H4 (cell line): ENCODE measurements around the gene CAMSAP1. TPM values are rescaled to one million over a fixed set of nuclear protein-coding genes. Genes with fewer than 3 reads are reported as not detected.

ENCODE experiments used
- DNase-seq: peaks from one replicate; pipeline ENCODE4 v3.0.0-alpha.2; 2015; ENCODE audit warnings: low spot score
- total RNA-seq: library from RNA; depleted of rRNA; stranded (reverse); fragments of >200 nt; shearing (Covaris generic); gene quantifications from 2 replicates; pipeline ENCODE4 v1.2.3, GENCODE V29; 2014

Gene CAMSAP1
- total RNA-seq, 1 experiment from 2014 or later: 11.0 TPM

DNA sequence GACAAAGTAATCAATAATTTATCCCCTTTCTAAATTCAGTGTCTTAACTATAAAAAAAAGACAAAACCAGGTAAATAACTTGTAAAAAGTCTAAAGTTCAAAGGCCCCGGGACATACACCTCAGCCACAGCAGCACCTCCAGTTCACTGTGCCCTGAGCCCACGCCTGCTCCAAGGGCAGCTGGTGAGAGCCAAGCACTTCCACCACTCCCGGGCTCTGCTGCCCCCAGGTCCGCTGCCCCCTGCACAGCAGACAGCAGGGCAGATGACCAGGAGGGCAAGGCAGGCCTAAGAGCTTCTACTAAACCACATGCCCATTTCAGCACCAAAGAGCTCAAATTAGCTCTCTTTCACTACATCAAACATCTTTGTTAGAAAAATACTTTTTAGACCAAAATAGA, 91.9 kb downstream of the CAMSAP1 start:
- DNase-seq: no peak

DNA sequence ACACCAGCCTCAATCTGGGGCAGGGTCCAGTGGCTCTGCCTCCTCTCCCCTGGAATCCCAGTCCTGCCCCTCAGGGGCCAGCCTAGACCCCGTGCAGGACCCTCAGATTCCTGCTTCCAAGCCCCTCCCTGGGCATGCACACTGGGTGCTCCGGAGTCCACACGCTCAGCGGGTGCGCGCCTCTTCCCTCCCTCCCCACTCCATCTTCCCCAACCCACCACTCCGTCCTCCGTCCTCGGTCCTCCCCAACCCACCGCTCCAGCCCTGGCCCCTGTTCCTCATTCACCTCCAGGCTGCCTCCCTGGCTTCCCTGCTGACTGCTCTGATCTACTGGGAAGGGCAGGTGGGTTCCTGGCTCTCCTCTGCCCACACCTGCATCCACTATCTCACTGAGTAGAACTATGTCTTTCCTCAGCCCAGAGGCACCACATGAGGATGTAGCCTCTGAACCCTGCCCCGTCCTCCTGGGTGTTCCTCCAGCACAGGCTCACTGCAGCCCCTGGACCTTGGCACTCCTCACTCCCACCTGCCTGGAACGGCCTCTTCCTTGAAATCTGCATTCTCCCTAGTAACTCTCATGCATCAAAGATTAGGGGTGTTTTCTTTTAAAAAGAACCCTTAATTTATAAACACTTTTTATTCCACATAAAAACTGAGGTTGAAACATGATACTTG, 92.8 kb downstream of the CAMSAP1 start:
- no peak for DNase-seq

GRCh38 chr9:135813671-135814290, 93.6 kb downstream of the CAMSAP1 start:
- DNase-seq: no peak

DNA sequence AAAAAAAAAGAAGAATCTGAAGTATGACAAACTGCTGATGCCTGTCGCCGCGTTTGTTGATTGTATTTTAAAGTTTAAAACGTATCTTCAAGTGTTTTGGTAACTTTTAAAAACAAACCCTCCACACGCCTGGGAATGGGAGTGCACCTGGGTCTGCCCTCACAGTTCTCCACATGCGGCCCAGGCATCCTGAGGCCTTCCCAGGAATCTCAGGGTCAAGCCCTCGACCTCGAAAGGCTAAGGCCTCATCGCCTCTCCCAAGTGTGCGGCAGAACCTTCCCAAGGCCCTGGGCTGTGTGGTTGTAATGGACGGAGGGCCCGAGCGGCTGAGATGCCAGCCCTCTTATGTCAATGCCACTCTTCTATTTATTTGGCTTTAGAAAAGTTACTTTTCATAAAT, 94.4 kb downstream of the CAMSAP1 start:
- no peak for DNase-seq

- DNase-seq: no peak
Measured at GRCh38 chr9:135811801-135812200, 95.5 kb downstream of the CAMSAP1 start.

DNA sequence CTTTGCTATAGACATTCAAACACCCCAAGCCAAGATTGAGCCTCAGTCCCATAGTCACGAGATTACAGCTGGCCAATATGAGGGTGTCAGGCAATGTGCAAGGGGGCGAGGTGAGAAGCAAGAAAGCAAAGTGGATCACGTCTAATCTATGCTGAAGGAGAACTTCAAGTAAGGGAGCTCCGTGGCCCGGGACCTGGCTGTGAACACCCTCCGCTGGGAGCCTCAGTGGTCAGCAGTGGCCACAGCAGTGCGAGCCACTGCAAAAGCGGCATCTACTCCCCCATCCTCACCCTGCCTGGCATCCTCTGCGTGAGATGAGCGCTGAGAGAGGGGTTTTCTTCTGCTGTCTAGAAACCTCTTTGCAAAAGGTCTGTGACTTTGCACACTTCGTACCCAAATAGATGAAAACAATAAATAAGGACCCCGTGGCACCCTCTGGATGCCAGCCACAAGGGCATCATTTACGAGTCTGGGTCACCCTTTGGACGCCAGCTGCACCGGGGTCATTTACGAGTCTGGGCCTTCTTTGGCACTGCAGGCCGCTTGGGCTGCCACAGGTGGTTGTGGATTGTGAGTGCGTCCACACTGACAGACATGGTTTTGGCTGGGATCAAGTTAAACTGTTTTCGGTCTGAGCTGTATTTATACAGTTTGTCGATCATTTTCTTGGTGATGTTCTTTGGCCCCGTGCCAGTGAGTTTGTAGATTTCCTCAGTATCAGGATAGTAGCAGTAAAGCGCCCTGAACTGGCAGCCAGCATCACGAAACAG, 96.4 kb downstream of the CAMSAP1 start:
- DNase-seq: no peak

DNA sequence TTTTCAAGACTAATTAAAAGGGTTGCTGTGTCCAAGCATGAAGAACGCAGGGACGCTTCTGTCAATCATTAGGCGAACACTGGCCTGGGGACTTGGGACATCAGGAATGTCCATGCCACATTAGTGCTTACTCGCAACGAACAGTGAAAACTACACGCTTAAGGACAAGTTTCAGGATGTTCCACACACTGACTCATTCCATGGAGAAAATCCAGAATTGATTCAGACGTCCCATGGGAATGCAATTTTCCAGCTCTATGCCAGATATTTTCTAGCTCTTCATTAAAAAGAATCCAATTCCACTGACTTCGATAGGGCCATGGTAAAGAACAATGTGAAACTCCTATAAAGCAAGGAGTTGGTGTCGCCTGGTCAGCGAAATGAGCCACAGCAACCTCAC, 98.2 kb downstream of the CAMSAP1 start:
- DNase-seq: no peak

DNA sequence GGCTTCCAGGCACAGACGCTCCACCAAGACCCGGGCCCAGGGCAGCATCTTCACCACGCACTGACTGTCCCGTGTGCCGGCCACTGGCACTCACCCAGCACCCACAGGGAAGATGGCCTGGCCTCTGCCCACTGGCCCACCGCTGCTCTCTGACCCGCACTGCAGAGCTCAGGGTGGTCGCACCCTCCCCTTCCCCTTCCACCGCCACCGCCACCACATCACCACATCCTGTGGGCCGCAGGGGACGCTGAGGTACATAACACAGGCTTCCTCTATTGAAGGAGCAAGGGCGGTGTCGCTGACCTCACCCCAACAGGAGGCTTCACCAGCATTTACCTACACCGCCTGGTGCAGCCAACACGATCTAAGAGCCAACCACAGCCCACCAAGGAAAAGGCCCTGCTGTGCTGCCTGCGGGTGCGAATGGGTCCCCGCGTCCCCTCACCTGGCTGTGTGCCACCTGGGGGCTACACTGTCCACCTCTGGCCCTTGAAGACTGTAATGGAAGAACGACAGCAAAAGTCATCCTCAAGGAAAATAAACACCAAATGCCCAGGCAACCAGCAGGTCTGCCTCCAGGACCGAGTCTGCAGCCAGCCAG, 101.8 kb downstream of the CAMSAP1 start:
- no peak for DNase-seq

DNA sequence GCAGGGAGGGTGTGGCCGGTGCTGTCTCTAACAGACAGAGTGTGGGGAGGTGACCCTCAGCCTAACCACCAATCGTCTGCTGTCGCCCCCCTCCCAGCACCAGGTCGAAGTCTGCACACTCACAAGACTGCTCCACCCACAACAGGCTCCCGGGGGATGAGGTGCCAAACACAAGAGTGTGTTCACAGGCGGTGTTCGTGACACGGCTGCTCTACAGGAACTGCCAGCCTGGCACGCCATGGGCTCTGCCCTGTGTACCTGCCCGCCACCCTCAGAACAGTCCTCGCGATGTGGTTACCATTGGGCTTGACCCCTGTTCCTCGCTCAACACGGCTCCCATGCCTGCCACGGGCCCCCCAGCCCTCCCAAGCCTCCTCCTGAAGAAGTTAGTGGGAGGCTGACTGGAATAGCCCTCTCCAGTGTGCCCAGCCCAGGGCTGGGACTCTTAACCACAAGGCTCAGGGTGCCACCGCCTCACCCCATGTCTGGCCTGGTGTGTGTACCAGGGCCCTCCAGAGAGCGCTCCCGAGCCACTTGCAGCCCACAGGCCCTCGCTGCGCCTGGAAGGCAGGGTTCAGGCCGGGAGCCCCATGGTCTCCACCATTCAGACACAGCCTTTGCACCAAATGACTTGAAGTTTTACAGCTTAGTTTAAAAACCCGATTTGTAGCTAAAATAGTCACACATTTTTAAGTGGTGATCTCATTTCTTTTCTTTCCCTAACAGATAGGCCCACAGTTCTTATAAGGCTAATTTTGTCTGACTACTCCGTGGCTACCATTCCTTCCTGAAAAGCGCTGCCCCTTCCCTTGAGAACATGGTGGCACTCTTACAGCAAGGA, 102.5 kb downstream of the CAMSAP1 start:
- DNase-seq: no peak

- DNase-seq: no peak
Measured at GRCh38 chr9:135803441-135803840, 103.9 kb downstream of the CAMSAP1 start.

- DNase-seq: no peak
Measured at GRCh38 chr9:135802876-135803419, 104.4 kb downstream of the CAMSAP1 start.

DNA sequence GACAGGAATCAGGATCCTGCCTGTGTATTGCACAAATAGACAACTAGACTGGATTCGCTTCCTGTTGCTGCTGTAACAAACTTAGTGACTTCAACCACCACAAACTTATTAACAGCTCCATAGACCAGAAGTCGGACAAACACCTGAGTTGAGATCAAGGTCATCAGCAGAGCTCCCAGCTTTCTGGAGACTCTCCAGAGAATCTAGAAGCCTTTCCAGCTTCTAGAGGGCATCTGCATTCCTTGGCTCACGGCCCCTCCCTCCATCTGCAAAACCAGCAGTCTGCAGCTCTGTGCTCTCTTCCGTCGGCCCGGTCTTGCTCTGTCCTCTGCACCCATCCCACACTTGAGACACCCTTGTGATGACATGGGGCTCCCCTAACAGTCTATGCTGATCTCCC, 106.3 kb downstream of the CAMSAP1 start:
- no peak for DNase-seq

GRCh38 chr9:135799261-135799660, 108.1 kb downstream of the CAMSAP1 start:
- no peak for DNase-seq

- no peak for DNase-seq
Measured at GRCh38 chr9:135798263-135798585, 109.1 kb downstream of the CAMSAP1 start.

DNA sequence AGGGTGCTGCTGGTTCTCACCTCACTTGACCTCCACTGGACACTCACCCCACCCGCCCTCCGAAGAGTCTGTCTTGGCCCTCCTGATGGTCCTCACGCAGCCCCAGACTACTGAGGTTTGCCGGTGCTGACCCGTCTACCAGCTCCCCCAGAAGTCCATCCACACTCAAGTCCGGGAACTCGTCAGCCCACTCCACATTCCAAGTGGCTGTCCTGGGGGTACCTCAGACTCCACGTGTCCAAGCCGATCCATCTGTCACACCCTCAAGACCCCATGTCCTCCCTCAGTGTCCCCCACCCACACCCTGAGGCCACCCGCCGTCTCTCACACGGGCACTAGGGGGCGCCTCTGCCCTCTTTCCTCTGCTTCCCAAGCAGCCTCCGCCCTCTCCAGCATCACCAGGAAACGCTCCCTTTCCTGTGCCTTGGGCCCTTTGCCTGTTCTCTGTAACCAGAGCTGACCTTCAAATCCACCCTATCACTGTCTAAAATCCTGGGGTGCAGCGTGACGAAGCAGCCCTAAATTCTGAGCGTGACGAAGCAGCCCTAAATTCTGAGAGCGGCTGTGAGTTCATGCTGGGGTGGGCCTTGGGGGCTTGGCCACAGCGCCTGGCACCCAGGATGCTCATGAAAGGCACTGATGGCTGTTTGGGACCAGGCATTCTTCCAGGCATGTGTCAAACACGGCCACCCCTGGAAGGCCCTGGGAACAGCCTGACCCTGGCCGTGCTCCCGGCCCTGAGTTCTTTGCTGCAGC, 109.7 kb downstream of the CAMSAP1 start:
- DNase-seq: peak; percentile 40

- DNase-seq: no peak
Measured at GRCh38 chr9:135796784-135797485, 110.4 kb downstream of the CAMSAP1 start.

DNA sequence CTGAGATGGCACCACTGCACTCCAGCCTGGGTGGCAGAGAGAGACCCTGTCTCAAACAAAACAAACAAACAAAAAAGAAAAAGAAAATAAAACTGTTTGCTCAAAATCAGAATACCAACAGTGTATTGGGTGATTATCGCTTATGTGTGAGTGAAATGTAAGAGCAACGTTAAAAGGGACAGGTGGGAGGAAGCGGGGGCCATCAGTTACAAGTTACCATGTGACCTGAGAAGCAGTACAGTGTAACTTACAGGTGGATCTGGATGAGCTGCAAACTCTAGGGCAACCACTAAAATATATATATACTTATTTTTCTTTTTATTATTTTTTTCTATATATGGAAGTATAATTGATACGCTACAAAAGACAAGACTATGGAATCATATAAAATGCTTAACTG, 112.0 kb downstream of the CAMSAP1 start:
- no peak for DNase-seq

DNA sequence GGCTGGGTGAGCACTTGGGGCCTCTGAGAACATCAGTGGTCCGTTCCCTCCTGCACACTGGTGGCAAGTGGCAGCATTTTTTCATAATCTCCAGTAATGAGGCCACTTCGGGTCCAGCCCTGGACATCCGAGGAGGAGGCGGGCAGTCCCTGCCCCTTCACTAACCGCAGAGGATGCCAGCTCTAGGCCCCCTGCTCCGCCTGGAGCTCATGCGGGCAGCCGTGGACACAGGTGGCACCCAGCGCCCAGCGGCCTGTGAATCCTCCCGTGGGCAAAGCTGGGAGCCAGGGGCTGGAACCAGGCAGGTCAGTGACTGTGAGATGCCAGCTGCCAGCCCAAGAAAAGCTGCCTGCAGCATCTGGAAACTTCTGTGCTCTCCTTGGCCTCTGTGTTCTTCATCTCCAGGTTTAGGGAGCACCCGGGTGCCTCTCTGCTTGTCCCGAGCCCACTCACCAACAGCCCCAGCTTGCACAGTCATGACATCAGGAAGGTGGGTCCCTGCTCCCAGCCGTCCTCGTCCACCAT, 112.9 kb downstream of the CAMSAP1 start:
- no peak for DNase-seq

GRCh38 chr9:135794057-135794335, 113.3 kb downstream of the CAMSAP1 start:
- DNase-seq: no peak
